HepG2 (cell line): ENCODE results near the gene ZNF333.

ENCODE experiments used
- ATRX ChIP-seq: sonication (generic); formaldehyde crosslinking; IDR thresholded peaks from 2 replicates; pipeline ENCODE4 v1.4.0; 2020; ENCODE audit warnings: missing genetic modification reagents, borderline replicate concordance
- CEBPB ChIP-seq: IDR thresholded peaks from 2 replicates; pipeline ENCODE4 v1.6.1; 2011; ENCODE audit warnings: low read depth, low read length, improper control_type of control experiment, borderline replicate concordance
- CEBPG ChIP-seq: IDR thresholded peaks from 2 replicates; pipeline ENCODE4 v1.6.1; 2016
- CTCF ChIP-seq: sonication (generic); formaldehyde crosslinking; IDR thresholded peaks from 2 replicates; pipeline ENCODE4 v1.5.0; 2020; ENCODE audit warnings: mild to moderate bottlenecking, missing genetic modification reagents, moderate library complexity
- MLX ChIP-seq: IDR thresholded peaks from 2 replicates; pipeline ENCODE4 v1.6.1; 2016
- PHF8 ChIP-seq: sonication (generic); formaldehyde crosslinking; IDR thresholded peaks from 2 replicates; pipeline ENCODE4 v1.5.0; 2020; ENCODE audit warnings: missing genetic modification reagents
- POLR2AphosphoS5 ChIP-seq: IDR thresholded peaks from 2 replicates; pipeline ENCODE4 v1.6.1; 2012; ENCODE audit warnings: low read depth, low read length
- RELA ChIP-seq: sonication (generic); formaldehyde crosslinking; IDR thresholded peaks from 2 replicates; pipeline ENCODE4 v1.4.0; 2020; ENCODE audit warnings: missing genetic modification reagents
- SIN3A ChIP-seq: IDR thresholded peaks from 2 replicates; pipeline ENCODE4 v1.6.1; 2011; ENCODE audit warnings: low read depth, mild to moderate bottlenecking, control low read depth, low read length, borderline replicate concordance
- ZKSCAN1 ChIP-seq: fragments of 150-350 bp; IDR thresholded peaks from 2 replicates; pipeline ENCODE4 v1.6.1; 2014; ENCODE audit warnings: low read length
- ZNF235 ChIP-seq: sonication (generic); formaldehyde crosslinking; IDR thresholded peaks from 2 replicates; pipeline ENCODE4 v1.8.1; 2023; ENCODE audit warnings: mild to moderate bottlenecking, missing genetic modification reagents, borderline replicate concordance
- ZSCAN22 ChIP-seq: sonication (generic); formaldehyde crosslinking; IDR thresholded peaks from 2 replicates; pipeline ENCODE4 v1.4.0; 2020; ENCODE audit warnings: mild to moderate bottlenecking, missing genetic modification reagents

- no peak for TF ChIP-seq ZSCAN22 (CRISPR knock-in tag)
- no peak for TF ChIP-seq RELA (CRISPR knock-in tag)
- TF ChIP-seq CEBPB: no peak
- no peak for TF ChIP-seq ZNF235 (CRISPR knock-in tag)
- TF ChIP-seq ATRX (CRISPR knock-in tag): no peak
- TF ChIP-seq CEBPG: no peak
- no peak for TF ChIP-seq POLR2AphosphoS5
- no peak for TF ChIP-seq SIN3A
- no peak for TF ChIP-seq CTCF (CRISPR knock-in tag)
- TF ChIP-seq ZKSCAN1: no peak
- TF ChIP-seq MLX (CRISPR knock-in tag): no peak
- no peak for TF ChIP-seq PHF8 (CRISPR knock-in tag)
Observed at GRCh38 chr19:14678199-14678598, 11.6 kb upstream of the ZNF333 start.
